ENCODE measurements around the gene TAL1.

Gene TAL1

GRCh38 chr1:47178020-47178419 is 54.0 kb downstream of the TAL1 start:
- no peak for DNase-seq (ENCODE audit: low read depth)
- TF ChIP-seq POLR2A (IDR thresholded peaks at IDR 0.05; ENCODE audit: extremely low read depth, insufficient read length): no peak
- TF ChIP-seq MYC (IDR thresholded peaks at IDR 0.05; ENCODE audit: low read depth, low read length): no peak
- TF ChIP-seq, protein P1, sequence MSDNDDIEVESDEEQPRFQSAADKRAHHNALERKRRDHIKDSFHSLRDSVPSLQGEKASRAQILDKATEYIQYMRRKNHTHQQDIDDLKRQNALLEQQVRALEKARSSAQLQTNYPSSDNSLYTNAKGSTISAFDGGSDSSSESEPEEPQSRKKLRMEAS (IDR thresholded peaks at IDR 0.05; ENCODE audit: low read depth, low read length): no peak
- TF ChIP-seq CTCF (IDR thresholded peaks at IDR 0.05; ENCODE audit: low read depth, low read length): no peak
- H3K4me3 ChIP-seq (ENCODE audit: low read depth, low read length): no peak overlapping the region

DNA sequence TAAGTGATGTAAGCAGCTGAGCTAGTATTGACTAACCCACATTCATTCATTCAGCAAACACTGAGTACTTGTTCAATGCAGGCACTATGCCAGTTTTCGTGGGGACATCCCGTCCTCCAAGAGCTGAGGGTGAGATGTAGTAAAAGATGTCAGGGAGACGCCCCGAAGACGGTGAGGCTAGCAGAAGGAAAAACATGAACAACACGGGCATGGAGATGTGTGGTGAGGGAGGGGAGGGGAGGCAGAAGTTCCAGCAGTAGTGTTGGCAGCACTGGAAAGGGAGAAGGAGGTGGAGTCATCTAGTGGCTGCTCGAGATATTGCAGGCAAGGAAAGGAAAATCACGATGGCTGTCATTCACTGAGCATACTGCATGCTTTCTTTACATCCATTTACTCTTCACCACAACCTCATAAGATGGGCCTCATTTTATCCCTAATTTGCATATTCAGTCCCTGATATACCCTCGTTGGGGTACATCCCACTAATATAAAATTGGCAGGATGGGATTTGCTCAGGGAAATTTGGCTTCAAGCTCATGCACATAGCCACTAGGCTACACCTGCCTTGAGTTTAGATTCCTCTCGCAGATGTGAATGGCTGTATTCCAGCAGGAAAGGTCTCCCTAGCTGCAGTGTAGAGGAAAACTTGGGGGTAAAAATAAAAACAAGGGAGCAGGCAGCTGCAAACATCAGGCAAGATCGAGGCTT is 56.6 kb downstream of the TAL1 start:
- DNase-seq (ENCODE audit: low read depth): peak; percentile 62
- TF ChIP-seq MYC (IDR thresholded peaks at IDR 0.05; ENCODE audit: low read depth, low read length): no peak
- TF ChIP-seq, protein P1 (IDR thresholded peaks at IDR 0.05; ENCODE audit: low read depth, low read length): peak; percentile 50; the same call in 1 of the 2 replicates
- TF ChIP-seq CTCF (IDR thresholded peaks at IDR 0.05; ENCODE audit: low read depth, low read length): peak; percentile 92
- TF ChIP-seq POLR2A (IDR thresholded peaks at IDR 0.05; ENCODE audit: extremely low read depth, insufficient read length): no peak
- no peak overlapping the region for H3K4me3 ChIP-seq (ENCODE audit: low read depth, low read length)

DNA sequence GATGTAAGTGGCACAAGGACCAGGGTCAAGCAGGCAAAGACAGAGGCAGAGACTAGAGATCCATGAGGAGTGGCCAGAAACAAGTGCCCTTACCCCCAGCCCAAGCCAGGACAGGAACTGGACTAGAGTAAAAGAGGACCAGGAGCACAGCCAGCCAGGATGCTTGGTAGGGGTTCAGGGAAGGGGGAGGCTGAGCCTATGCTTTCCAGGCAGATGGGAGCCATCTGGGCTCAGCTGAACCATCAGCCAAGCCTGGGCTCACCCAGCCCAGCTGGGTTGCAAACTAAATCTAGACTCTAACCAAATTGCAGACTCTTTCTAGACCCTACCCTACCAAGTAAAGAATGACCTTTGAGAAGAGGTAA is 57.4 kb downstream of the TAL1 start:
- no peak overlapping the region for H3K4me3 ChIP-seq (ENCODE audit: low read depth, low read length)
- TF ChIP-seq POLR2A (IDR thresholded peaks at IDR 0.05; ENCODE audit: extremely low read depth, insufficient read length): no peak
- TF ChIP-seq, protein P1 (IDR thresholded peaks at IDR 0.05; ENCODE audit: low read depth, low read length): no peak
- no peak for TF ChIP-seq MYC (IDR thresholded peaks at IDR 0.05; ENCODE audit: low read depth, low read length)
- TF ChIP-seq CTCF (IDR thresholded peaks at IDR 0.05; ENCODE audit: low read depth, low read length): no peak
- DNase-seq (ENCODE audit: low read depth): no peak

DNA sequence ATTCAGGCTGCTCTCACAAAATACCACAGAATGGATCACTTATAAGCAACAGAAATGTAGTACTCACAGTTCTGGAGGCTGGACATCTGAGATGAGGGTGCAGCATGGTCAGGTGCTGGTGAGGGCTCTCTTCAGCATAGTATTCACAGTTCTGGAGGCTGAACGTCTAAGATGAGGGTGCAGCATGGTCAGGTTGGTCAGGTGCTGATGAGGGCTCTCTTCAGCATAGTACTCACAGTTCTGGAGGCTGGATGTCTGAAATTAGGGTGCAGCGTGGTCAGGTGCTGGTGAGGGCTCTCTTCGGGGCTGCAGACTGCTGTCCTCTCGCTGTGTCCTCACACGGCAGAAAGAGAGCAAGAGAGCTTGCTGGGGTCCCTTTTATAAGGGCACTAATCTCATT is 59.2 kb downstream of the TAL1 start:
- no peak overlapping the region for H3K4me3 ChIP-seq (ENCODE audit: low read depth, low read length)
- TF ChIP-seq CTCF (IDR thresholded peaks at IDR 0.05; ENCODE audit: low read depth, low read length): no peak
- no peak for TF ChIP-seq MYC (IDR thresholded peaks at IDR 0.05; ENCODE audit: low read depth, low read length)
- no peak for TF ChIP-seq POLR2A (IDR thresholded peaks at IDR 0.05; ENCODE audit: extremely low read depth, insufficient read length)
- DNase-seq (ENCODE audit: low read depth): no peak
